COR-L47 (cell line): ENCODE measurements around the gene TSPAN32.

Experiments
- DNase-seq: peaks from one replicate; lab custom pipeline; 2025; lab: John Stamatoyannopoulos, UW

TSPAN32 gene, protein sequence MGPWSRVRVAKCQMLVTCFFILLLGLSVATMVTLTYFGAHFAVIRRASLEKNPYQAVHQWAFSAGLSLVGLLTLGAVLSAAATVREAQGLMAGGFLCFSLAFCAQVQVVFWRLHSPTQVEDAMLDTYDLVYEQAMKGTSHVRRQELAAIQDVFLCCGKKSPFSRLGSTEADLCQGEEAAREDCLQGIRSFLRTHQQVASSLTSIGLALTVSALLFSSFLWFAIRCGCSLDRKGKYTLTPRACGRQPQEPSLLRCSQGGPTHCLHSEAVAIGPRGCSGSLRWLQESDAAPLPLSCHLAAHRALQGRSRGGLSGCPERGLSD

GRCh38 chr11:2301631-2302305 lies at the start of gene TSPAN32, which contains the start of gene C11orf21:
TSPAN32 (plus strand) TSS chr11:2302013; CDS start chr11:2302150, 137 bp downstream.
C11orf21 (minus strand) TSS chr11:2301918; CDS start chr11:2301808, 110 bp downstream.
- DNase-seq = no peak

DNA sequence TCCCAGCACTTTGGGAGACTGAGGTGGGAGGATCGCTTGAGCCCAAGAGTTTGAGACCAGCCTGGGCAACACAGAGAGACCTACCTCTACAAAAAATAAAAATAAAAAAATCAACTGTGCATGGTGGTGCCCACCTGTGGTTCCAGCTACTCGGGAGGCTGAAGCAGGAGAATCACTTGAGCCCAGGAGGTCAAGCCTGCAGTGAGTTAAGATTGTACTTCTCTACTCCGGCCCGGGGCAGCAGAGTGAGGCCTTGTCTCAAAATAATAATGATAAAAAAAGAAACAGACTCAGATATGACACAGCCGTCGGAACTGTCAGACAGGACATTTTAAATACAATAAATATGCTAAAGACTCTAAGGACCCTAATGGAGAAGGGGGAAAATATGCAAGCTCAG lies 49.8 kb upstream of the TSPAN32 start:
- no peak for DNase-seq

GRCh38 chr11:2256293-2256913 lies 45.4 kb upstream of the TSPAN32 start:
- DNase-seq = no peak

DNA sequence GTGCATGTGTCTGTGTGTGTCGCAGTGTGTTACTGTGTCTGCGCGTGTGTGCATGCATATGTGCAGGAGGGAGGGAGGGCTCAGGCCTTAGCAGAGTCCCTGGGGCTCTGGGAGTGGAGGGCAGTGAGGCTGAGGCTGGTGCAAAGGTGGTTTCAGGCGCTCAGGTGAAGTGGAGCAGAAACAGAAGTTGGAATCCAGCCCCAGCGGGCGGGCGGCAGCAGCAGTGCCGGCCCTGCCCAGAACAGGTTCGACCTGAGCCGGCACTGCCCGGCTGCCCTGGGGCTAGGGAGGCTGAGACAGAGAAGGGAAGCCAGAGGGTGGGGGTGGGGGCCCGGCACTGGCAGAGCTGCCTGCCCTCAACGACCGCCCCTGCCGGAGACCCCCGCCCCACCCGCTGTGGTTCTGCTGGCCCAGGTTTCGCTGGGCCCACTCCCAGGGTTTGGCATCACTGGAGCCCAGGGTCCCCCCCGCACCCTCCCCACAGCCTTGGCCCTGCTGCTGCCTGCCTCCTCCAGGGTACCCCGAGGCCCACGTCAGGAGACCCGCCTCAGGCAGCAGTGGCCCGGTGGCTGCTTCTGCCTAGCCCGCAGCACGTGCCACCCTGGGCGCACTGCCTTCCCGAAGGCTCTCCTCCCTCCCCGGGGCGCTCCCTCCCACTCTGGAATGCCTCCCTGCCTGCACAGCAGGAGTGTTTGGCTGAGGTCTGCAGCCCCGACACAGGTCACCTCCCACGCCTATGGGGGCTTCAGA lies 44.7 kb upstream of the TSPAN32 start:
- DNase-seq = no peak

DNA sequence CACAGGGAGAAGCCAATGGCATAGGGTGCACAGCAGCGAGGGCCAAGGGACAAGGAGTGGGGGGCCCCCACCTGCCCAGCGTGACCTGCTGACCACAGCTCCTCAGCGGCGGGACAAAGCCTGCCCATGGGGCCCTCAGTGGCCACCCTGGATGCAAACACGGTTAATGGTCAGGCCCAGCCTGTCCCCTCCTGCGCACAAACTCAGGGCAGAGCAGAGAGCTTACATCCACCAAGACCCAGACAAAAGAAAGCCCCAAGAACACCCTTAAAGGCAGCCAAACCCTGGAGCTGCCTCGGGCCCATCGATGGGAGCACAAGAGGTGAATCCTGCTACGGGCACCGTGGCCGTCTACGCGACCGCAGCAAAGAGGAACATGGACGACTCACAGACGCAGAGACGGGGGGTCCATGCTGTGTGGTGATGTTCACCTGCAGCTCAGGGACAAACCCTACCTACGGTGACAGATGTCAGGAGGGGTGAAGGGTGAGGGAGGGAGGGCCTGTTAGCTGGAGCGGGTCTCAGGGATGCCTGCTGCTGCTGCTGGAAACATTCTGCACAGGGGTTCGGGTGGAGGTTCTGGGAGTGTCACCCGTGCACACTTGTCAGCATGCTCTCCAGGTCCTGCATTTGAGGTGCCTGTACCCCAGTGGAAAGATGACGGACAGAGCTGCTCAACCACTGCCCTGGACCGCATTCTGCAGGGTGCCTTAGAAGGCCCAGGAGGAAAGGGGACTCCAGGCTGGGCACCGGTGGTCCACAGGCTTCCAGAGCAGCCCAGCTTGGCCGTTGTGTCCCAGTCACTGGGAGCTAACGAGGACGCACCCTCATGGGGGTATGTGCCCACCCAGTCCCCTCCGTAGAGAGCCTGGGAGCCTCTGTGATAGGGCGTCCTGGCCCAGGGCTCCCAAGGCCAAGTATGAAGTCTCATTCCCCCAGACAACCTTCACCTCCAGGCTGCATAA lies 43.0 kb upstream of the TSPAN32 start:
- DNase-seq = no peak

- DNase-seq = no peak
These were observed 42.4 kb upstream of the TSPAN32 start for GRCh38 chr11:2259466-2259830.

DNA sequence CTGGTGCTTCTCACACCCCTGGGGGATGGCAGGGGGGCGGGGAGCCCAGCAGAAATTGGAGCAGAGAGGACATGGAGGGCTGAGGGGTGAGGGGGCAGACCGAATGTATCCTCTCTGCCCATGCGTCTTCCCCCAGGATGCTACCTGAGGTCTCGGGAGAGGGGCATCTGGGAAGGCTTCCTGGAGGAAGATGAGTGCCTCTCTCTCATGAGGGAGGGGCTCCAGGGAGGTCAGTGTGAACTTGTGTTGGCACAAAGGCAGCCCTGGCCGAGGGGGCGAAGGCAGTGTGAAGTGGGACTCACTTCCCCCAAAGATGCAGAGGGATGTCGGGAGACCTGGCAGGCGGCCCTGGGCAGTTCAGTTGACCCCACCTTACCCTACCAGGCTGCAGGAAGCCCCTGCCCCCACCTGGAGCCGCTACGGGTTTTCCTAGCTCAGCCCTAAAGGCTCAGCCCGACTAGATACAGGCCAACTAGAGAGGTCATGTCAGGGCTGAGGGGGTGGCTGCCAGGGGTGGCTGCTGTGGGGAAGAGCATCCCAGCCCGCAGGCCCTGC lies 41.8 kb upstream of the TSPAN32 start:
- no peak for DNase-seq

DNA sequence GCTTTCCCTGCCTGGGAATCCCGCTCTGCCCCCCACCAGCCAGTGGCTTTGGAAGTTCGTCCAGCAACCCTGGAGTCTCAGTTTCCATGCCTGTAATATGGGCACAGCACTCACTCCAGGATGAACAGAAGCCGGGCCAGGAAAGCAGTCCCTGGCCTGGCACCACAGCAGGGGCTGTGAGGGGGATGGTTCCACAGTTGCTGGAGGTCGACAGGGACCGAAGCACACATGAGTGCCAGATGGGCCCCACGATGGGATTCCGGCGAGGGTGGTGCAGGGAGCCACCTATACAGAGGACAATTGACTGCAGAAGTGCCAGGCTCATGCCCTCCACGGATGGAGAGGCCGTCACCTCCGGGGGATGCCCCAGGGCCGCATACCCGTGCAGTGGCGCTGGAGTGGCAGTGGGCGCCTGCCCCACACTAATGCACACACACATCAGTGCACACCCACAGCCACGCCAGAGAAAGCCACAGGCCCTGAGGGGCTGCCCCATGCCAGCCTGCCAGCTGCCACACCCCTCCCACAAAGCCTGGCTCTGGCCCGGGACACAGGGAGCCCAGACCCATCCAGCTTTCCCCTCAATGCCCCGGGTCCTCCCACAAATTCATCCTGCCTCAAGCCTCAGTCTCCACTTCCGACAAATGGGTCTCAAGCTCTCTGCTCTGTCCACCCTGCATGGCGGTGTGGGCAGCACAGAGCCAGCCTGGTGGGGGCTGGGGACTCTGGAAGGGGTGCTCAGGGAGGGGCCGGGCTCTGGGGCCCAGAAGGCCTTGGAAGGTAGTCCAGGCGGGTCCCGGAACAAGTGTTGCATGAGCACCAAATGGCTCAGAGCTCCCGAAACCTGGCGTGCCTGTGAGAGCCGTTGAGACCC lies 41.1 kb upstream of the TSPAN32 start:
- no peak for DNase-seq

DNA sequence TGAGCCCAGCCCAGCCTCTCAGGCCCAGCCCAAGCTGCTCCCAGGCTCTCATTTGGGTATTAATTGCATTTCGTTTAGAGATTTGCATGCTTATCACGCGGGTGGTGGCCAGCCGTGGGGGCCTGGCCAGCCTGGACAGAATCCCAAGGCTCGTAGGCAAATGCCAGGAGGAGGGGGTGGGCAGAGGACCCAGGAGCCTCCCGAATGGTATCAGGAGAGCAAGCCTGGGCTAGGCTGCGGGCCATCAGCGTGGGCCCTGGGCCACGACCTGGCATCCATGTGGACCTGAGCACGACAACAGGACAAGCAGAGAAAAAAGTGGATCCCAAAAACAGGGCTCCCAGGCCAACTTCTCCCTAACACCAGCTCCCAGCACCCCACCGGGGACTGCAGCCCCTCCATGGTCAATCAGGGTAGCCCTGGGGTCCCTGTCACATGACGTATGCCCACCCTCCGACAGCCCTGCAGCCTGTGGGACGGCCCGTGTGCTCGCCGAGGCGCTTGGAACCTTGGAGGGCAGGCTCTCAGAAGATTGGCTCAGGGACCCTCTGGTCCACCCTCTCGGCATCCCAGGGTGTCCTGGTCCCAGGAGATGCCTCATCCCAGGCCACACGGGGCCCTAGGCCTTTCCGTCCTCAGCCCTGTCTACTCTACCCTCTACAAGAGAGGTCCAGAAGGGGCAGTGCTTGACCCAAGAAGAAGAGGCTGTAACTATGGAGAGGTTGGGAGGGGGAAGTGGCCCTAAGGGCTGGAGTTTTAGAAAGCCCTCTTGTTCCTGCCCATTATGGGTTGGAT lies 40.2 kb upstream of the TSPAN32 start:
- DNase-seq = no peak

DNA sequence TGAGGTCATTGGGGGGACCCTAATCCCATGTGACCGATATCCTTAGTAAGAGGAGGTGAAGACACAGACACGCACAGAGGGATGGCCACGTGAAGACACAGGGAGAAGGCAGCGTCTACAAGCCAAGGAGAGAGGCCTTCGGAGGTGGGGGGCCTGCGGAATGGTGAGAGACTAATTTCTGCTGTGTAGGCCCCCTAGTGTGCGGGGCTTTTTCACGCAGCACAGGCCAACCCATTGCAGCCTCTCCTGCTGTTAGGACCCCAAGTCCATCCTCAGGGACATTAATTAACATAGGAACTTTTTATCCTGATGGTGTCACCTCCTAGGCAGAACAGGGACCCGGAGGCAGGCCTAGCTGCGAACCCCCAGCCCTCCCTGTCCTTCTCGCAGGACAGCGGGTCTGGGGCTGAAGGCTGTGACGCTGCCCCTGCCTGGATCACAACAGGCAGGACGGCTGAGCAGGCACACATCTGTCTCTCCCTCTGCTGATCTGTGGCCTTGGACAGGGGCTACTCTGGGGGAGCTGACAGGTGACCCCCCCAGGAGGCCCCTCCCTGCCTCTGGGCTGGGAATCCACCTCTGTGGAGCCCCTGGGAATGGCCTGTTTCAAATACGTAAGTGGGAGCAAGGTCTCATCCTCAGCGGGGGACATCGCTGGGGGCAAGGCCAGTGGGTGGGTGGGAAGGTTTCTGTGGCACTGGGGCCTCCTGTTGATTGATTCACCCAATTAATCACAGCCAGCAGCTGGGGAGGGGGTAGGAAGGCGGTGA lies 39.3 kb upstream of the TSPAN32 start:
- DNase-seq = no peak

DNA sequence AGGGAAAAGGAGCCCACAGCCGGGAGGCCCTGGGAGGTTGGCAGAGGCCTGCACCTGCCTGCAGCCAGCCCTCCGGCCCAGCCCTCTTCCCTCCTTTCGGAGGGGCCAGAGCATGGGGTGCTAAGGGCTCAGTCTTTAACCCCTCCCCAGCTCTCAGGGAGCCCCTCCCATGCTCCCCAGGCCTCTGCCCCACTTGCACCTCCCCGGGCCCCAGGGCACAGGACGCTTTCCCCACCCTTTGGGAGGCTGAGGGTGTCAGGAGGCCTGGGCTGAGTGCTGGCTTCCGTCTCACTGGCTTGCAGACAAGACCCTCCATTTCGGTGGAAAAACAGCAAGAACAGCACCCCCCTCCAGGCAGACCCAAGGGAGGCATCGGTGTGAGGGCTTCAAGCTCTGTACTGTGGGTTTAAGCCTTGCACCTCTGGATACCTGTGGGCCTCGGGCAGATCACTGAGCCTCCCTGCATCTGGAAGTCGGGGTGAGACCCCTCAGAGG lies 38.7 kb upstream of the TSPAN32 start:
- DNase-seq = no peak

DNA sequence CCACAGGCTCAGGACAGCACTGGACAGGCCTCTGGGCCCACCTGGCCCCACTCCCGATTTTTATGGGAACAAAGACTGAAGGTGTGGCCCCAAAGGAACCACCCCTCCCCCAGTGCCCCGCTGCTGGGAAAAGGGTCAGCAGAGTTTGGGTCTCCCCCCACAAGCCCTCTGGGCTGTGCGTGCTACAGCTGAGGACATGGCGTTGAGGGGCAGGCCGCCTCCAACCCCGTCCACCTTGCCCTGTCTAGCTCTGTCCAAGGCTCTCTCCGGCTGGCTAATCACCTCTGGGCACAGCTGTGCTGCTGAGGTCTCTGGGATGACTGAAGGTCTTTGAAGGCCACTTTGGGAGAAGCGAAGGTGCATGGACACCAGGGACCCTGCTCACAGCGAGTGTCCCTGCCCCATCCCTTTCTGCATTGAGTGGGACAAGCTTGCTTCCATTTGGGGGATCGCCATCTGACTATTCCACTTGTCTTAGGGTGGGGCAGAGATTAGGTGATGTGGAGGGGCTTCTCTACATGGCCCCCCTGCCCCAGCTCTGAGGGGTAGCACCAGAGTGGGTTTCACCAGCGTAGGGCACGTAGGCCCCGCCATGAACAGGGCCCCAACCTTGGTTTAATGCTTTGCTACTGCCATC lies 38.0 kb upstream of the TSPAN32 start:
- no peak for DNase-seq

DNA sequence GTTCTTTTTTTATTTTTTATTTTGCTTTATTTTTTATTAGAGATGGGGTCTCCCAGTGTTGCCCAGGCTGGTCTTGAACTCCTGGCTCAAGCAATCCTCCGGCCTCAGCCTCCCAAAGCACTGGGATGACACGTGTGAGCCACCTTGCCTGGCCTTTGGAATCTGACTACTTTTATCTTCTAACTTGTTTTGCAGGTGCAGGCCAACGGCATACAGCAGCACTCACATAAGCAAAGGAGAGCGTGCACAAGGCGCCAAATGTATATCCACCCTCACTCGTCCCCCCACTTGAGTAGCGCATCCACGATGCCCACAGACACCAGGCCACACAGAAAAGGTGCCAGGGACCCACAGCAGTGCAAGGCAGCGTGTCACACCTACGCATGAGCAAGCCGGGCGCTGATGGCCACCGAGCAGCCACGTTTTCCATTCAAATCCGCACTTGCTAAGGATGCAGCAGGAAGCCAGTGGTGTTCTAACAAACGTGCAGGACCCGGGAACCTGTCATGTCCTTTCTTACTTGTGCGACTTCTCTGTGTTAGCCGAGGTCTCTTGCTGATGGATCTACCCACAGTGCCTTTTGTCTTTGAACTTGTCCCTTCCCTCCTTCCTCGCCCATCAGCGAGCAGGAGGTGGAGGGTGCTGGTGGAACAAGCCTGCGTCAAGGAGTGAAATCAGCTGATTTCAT lies 37.3 kb upstream of the TSPAN32 start:
- DNase-seq = no peak

DNA sequence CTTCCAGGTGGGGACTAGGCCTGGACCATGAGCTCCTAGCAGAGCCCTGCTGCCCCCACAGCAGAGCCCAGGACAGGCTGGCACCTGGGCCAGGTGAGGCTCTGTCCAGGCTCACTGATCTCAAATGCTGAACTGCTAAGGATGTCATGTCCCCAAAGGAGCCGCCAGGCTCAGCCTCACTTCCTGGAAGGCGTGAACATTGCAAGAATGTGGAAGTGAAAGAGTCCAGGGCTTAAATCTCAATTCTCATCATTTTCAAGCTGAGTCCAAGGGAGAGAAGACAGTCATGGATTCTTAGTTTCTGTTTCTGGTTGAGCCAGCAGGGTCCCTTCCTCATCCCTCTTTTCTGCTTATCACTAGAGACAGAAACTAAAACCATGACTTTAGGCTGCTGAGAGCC lies 36.4 kb upstream of the TSPAN32 start:
- DNase-seq = no peak

DNA sequence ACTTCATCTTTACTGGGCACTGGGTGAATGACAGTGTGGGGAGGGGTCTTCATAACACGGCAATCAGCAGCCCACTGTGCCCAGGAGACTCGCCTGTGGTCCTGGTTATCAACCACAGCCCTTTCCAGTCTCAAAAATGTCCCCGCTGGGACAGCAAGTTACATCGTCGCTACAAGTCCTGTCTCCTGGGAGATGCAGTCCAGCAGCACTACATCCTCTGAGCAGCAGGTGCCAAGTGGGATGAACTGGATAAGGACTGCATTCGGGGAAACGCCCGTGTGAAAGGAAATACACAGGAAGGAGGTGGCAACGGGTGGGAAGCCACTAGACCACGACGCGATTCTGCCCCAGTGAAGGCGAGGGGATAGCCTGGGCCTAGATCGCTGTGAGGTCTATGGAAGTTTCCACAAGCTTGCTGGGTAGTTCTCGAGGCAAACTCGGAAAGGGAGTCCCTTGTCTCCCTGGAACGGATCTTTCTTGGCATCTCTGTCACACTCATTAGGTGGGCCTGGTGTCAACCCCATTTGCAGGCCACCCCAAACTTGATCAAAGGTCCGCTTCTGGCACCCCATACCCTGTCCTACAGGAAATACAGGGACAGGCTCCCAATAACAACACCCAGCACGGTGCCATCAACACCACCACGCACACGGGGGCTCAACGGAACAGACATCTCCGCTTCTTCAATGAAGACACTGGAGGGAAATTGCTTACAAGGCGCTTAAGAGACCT lies 35.8 kb upstream of the TSPAN32 start:
- no peak for DNase-seq

DNA sequence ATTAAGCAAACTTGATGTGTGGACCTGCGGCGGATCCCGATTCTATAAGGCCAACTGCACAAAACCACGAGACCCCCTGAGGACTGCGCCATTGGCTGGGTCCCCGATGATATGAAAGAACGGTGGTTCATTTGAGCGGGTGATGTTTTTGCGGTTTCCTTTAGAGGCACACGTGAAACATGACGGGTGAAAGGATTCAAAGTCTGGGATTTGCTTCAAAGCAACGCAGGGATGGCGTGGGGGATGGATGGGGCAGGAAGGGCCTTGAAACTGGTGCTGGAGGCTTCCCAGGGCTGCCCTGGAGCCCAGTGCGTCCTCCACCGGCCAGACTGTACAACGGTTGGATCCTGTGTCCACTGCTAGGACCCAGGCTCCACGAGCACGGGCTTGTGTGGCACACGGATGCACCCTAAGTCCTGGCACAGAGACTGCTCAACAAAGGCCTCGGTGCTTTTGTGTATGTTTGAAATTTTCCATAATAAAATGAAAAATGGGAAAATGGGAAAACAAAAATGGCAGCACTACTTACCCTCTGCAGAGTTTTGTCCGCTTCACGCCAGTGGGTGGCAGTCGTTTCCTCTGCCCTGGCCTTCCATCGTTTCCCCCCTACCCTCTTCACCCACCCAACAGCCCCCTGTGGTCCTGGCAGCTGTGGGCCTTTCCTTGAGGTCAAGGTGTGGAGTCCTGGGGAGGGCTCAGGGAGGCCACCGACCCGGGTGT lies 35.1 kb upstream of the TSPAN32 start:
- no peak for DNase-seq
